Tibial nerve (tissue), 3 donors: Measurements from ENCODE around the gene GJB1.

Source experiments
- POLR2A ChIP-seq, 2 donors: fragments of 450-650 bp; IDR thresholded peaks; one replicate each; pipeline ENCODE4 v1.6.1; 2017; ENCODE audit warnings: antibody characterized with exemption in 2 of 2, mild to moderate bottlenecking in 2 of 2, moderate library complexity in 2 of 2
- TF ChIP-seq, protein P1 (sequence below), 5 experiments: fragments of 200-600 bp in 3 of 5; fragments of 450-650 bp in 2 of 5; sonication (generic) in 3 of 5; IDR thresholded peaks; one replicate each; pipeline ENCODE4 v1.5.1; 2016 to 2019; ENCODE audit warnings: antibody characterized with exemption in 5 of 5, mild to moderate bottlenecking in 3 of 5, moderate library complexity in 2 of 5

DNA sequence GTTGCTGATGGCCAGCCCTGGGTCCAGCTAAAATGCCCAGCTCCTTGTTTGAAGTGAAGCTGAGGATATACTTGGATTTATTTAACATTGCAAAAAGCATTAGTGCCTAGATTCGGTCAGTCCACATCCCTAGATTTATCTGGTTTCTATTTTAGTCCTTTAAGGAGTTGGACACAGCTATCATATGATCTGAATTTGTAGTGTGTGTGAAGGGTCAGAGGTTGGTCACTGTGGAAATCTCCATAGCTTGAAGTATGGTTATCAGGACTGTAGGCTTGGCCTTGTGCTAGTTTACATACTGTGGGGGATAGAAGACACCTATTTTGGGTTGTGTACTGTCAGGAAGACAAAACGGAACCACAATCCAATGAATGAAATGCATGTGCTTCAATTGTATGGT, 49.6 kb upstream of the GJB1 start:
- TF ChIP-seq, protein P1, sequence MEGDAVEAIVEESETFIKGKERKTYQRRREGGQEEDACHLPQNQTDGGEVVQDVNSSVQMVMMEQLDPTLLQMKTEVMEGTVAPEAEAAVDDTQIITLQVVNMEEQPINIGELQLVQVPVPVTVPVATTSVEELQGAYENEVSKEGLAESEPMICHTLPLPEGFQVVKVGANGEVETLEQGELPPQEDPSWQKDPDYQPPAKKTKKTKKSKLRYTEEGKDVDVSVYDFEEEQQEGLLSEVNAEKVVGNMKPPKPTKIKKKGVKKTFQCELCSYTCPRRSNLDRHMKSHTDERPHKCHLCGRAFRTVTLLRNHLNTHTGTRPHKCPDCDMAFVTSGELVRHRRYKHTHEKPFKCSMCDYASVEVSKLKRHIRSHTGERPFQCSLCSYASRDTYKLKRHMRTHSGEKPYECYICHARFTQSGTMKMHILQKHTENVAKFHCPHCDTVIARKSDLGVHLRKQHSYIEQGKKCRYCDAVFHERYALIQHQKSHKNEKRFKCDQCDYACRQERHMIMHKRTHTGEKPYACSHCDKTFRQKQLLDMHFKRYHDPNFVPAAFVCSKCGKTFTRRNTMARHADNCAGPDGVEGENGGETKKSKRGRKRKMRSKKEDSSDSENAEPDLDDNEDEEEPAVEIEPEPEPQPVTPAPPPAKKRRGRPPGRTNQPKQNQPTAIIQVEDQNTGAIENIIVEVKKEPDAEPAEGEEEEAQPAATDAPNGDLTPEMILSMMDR (IDR thresholded peaks at IDR 0.05) = no peak
- no peak for TF ChIP-seq POLR2A (IDR thresholded peaks at IDR 0.05)
